IMR-90 (cell line): ENCODE results near the gene DHRSX. TPM values are rescaled to one million over a fixed set of nuclear protein-coding genes. Genes with fewer than 3 reads are reported as not detected.
"Not testable (repeated sequence)": the region's sequence is repeated elsewhere in the genome, so short reads cannot be mapped to it uniquely, and the experiment has no call there.

ENCODE experiments used
- ATAC-seq: fragments of 200-7000 bp; cut with Tn5 transposase; 2 replicates; pipeline ENCODE4 v1.9.1; 2020; ENCODE audit warnings: low read depth, mild to moderate bottlenecking, moderate library complexity
- BruUV-seq: library from RNA; stranded (reverse); fragments of 400-500 nt; replicated peaks from 2 replicates; lab custom pipeline; 2021; lab: Mats Ljungman, UMichigan
- CTCF ChIA-PET: fragments of 300-600 bp; formaldehyde crosslinking; extraction: SDS; loops from one replicate; lab custom pipeline; 2021; ENCODE audit warnings: antibody characterized with exemption; lab: Yijun Ruan, JAX
- POLR2A ChIA-PET: fragments of 300-600 bp; sonication (Branson Sonifier 250); formaldehyde crosslinking; loops from one replicate; lab custom pipeline; 2022; ENCODE audit warnings: antibody characterized with exemption; ENCODE audit not compliant: unreplicated experiment; lab: Charles Lee
- DNase-seq: peaks from one replicate; pipeline ENCODE4 v3.0.0; 2013
- H2AFZ ChIP-seq: replicated peaks from 2 replicates; pipeline ENCODE3; 2013; ENCODE audit warnings: low read length, mild to moderate bottlenecking; ENCODE audit not compliant: poor library complexity
- H2AK5ac ChIP-seq: 2 replicates; pipeline ENCODE4 v1.6.1; 2013; ENCODE audit warnings: low read depth, low read length, inconsistent platforms
- H2AK9ac ChIP-seq: replicated peaks from 2 replicates; pipeline ENCODE3; 2013; ENCODE audit warnings: mild to moderate bottlenecking, low read depth, low read length, moderate library complexity; ENCODE audit not compliant: poor library complexity
- H2BK120ac ChIP-seq: 2 replicates; pipeline ENCODE4 v1.6.1; 2013; ENCODE audit warnings: low read depth, low read length, inconsistent platforms
- H2BK15ac ChIP-seq: 3 replicates; pipeline ENCODE4 v1.6.1; 2013; ENCODE audit warnings: low read depth, low read length, inconsistent platforms
- H2BK20ac ChIP-seq: 2 replicates; pipeline ENCODE4 v1.6.1; 2013; ENCODE audit warnings: low read depth, mild to moderate bottlenecking, inconsistent platforms, low read length, moderate library complexity
- H2BK5ac ChIP-seq: 2 replicates; pipeline ENCODE4 v1.6.1; 2013; ENCODE audit warnings: mild to moderate bottlenecking, low read depth, low read length, inconsistent platforms; ENCODE audit not compliant: poor library complexity, severe bottlenecking
- H3K14ac ChIP-seq: replicated peaks from 2 replicates; pipeline ENCODE4 v1.6.1; 2013; ENCODE audit warnings: low read depth, low read length, inconsistent platforms
- H3K18ac ChIP-seq: 2 replicates; pipeline ENCODE4 v1.6.1; 2013; ENCODE audit warnings: low read depth, low read length, control low read depth
- H3K23ac ChIP-seq: 2 replicates; pipeline ENCODE4 v1.6.1; 2013; ENCODE audit warnings: low read depth, low read length, inconsistent platforms
- H3K27ac ChIP-seq: 2 replicates; pipeline ENCODE4 v1.5.1; 2013; ENCODE audit warnings: mild to moderate bottlenecking, control low read depth, low read length; ENCODE audit not compliant: insufficient read depth
- H3K27me3 ChIP-seq: 2 replicates; pipeline ENCODE4 v1.6.1; 2013; ENCODE audit warnings: low read length; ENCODE audit not compliant: control insufficient read depth, insufficient read depth
- H3K36me3 ChIP-seq: 2 replicates; pipeline ENCODE4 v1.6.1; 2013; ENCODE audit warnings: low read length, mixed read lengths; ENCODE audit not compliant: control insufficient read depth, insufficient read depth
- H3K4ac ChIP-seq: 2 replicates; pipeline ENCODE4 v1.6.1; 2013; ENCODE audit warnings: low read depth, low read length, inconsistent platforms
- H3K4me1 ChIP-seq: 2 replicates; pipeline ENCODE4 v1.6.1; 2013; ENCODE audit warnings: low read length, mixed read lengths; ENCODE audit not compliant: control insufficient read depth, insufficient read depth
- H3K4me2 ChIP-seq: 2 replicates; pipeline ENCODE4 v1.6.1; 2013; ENCODE audit warnings: low read depth, mild to moderate bottlenecking, control low read depth, low read length, moderate library complexity
- H3K4me3 ChIP-seq: 2 replicates; pipeline ENCODE4 v1.5.1; 2013; ENCODE audit warnings: low read depth, mild to moderate bottlenecking, control low read depth, low read length, moderate library complexity; ENCODE audit not compliant: insufficient read depth
- H3K56ac ChIP-seq: 2 replicates; pipeline ENCODE4 v1.6.1; 2013; ENCODE audit warnings: low read length, inconsistent platforms; ENCODE audit not compliant: insufficient read depth; ENCODE audit errors: extremely low read depth
- H3K79me1 ChIP-seq, 2 experiments: 2 replicates each; pipeline ENCODE4 v1.6.1; 2013; ENCODE audit warnings: low read length in 2 of 2, inconsistent platforms in 1 of 2, low read depth in 1 of 2
- H3K9ac ChIP-seq: 2 replicates; pipeline ENCODE4 v1.6.1; 2013; ENCODE audit warnings: low read depth, low read length, control low read depth
- H3K9me1 ChIP-seq: 2 replicates; pipeline ENCODE4 v1.6.1; 2013; ENCODE audit warnings: low read length, inconsistent platforms; ENCODE audit not compliant: insufficient read depth
- H3K9me3 ChIP-seq: 2 replicates; pipeline ENCODE4 v1.6.1; 2013; ENCODE audit warnings: low read length; ENCODE audit not compliant: control insufficient read depth, insufficient read depth
- H4K20me1 ChIP-seq: 2 replicates; pipeline ENCODE4 v1.6.1; 2013; ENCODE audit warnings: low read length, inconsistent platforms; ENCODE audit not compliant: insufficient read depth
- H4K5ac ChIP-seq: 2 replicates; pipeline ENCODE4 v1.6.1; 2013; ENCODE audit warnings: mild to moderate bottlenecking, low read depth, low read length, control low read depth
- H4K8ac ChIP-seq, 2 experiments: 2 replicates each; pipeline ENCODE4 v1.6.1; 2013; ENCODE audit warnings: low read depth in 2 of 2, low read length in 2 of 2, control low read depth in 1 of 2, inconsistent platforms in 1 of 2
- H4K91ac ChIP-seq: 2 replicates; pipeline ENCODE4 v1.6.1; 2013; ENCODE audit warnings: low read depth, low read length, inconsistent platforms; ENCODE audit not compliant: insufficient read depth
- WGBS, 2 experiments: methylation state at CpG; one replicate each; pipeline versions ENCODE4 v1.1.5 to v1.1.7; 2013; ENCODE audit warnings: missing lambda C conversion rate in 2 of 2; ENCODE audit not compliant: insufficient read length in 1 of 2; ENCODE audit errors: extremely low coverage in 2 of 2; 5-methylcytosine and 5-hydroxymethylcytosine counted together
- dilution Hi-C: fragments of 300-500 bp; cut with HindIII; formaldehyde crosslinking; loops from one replicate; pipeline ENCODE4 v1.14.3; 2018; ENCODE audit warnings: low sequenced_read_pairs; ENCODE audit not compliant: unreplicated experiment
- in situ Hi-C: fragments of 300-500 bp; cut with MboI; formaldehyde crosslinking; loops from 3 replicates; pipeline ENCODE4 v1.14.3; 2019; ENCODE audit warnings: low sequenced_read_pairs, inconsistent platforms, mixed read lengths
- intact Hi-C: fragments of 100-400 bp; cut with micrococcal nuclease; formaldehyde crosslinking; loops from 2 replicates; pipeline ENCODE4 v1.10.0; 2022
- polyA plus RNA-seq, 3 experiments: library from polyadenylated mRNA; depleted of rRNA; stranded (reverse); fragments of >200 nt; gene quantifications; 2 replicates each; pipeline ENCODE4 v1.2.3, GENCODE V29; 2012; ENCODE audit warnings: low replicate concordance in 1 of 3
- total RNA-seq: library from RNA; depleted of rRNA; stranded (reverse); fragments of >200 nt; gene quantifications from 2 replicates; pipeline ENCODE4 v1.2.3, GENCODE V29; 2012

The DHRSX gene
- total and polyA plus RNA-seq, 2 of the 4 experiments (the other 2 are of a cell fraction), result 26.2 to 38.0 TPM

DNA sequence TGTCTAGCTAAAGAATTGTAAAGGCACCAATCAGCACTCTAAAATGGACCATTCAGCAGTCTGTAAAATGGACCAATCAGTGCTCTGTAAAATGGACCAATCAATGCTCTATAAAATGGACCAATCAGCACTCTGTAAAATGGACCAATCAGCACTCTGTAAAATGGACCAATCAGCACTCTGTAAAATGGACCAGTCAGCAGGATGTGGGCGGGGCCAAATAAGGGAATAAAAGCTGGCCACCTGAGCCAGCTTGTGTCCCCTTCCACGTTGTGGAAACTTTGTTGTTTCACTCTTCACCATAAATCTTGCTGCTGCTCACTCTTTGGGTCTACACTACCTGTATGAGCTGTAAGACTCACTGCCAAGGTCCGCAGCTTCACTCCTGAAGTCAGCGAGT lies 230.0 kb downstream of the DHRSX start:
- 80% methylated on average over 2 of the region's 4 CpGs; no CpG with 5 or more reads in 1 of the 2 experiments for WGBS, 2 experiments
- intact Hi-C loops, result not testable (repeated sequence)

More for the DNA sequence above, 230.0 kb downstream of the DHRSX start:
- H3K9me3 ChIP-seq, H3K79me1 ChIP-seq, DNase-seq, H3K4ac ChIP-seq, H4K5ac ChIP-seq, H2BK120ac ChIP-seq, H3K4me3 ChIP-seq, H3K27ac ChIP-seq, H3K56ac ChIP-seq, H3K23ac ChIP-seq, H3K14ac ChIP-seq, H2AFZ ChIP-seq, H4K8ac ChIP-seq, H3K27me3 ChIP-seq, BruUV-seq, H3K36me3 ChIP-seq, H2BK15ac ChIP-seq, in situ Hi-C loops, H4K91ac ChIP-seq, H2AK9ac ChIP-seq, H3K9me1 ChIP-seq, H3K9ac ChIP-seq, H2BK5ac ChIP-seq, H3K4me1 ChIP-seq, H2BK20ac ChIP-seq, H2AK5ac ChIP-seq, H3K4me2 ChIP-seq, H4K20me1 ChIP-seq, dilution Hi-C loops, ATAC-seq, H3K18ac ChIP-seq, CTCF ChIA-PET, POLR2A ChIA-PET: not testable (repeated sequence)
